Natural killer cell (primary cell): ENCODE measurements around the gene ORC4. TPM values are rescaled to one million over a fixed set of nuclear protein-coding genes. Genes with fewer than 3 reads are reported as not detected.

Experiments used
- ATAC-seq, 3 donors: fragments of 150-1000 bp in 2 of 3; fragments of 200-7000 bp in 1 of 3; cut with Tn5 transposase; 1 replicate in 1 of 3; 2 replicates in 2 of 3; pipeline ENCODE4 v1.10.0; 2021; ENCODE audit warnings: mild to moderate bottlenecking in 2 of 3, moderate library complexity in 2 of 3
- DNase-seq, 2 donors: peaks; one replicate each; pipeline versions ENCODE4 v3.0.0 to v3.0.0-alpha.2; 2013 to 2021; ENCODE audit warnings: mixed read lengths in 1 of 2
- H3K27ac ChIP-seq: one replicate; pipeline ENCODE4 v1.5.1; 2013; ENCODE audit warnings: mild to moderate bottlenecking, low read length
- H3K27me3 ChIP-seq: one replicate; pipeline ENCODE4 v1.6.1; 2013; ENCODE audit warnings: low read length; ENCODE audit not compliant: control insufficient read depth, insufficient read depth
- H3K36me3 ChIP-seq: one replicate; pipeline ENCODE4 v1.6.1; 2013; ENCODE audit warnings: low read length; ENCODE audit not compliant: control insufficient read depth, insufficient read depth
- H3K4me1 ChIP-seq: one replicate; pipeline ENCODE4 v1.6.1; 2013; ENCODE audit warnings: low read length; ENCODE audit not compliant: control insufficient read depth, insufficient read depth
- H3K4me3 ChIP-seq: one replicate; pipeline ENCODE4 v1.5.1; 2013; ENCODE audit warnings: low read length
- H3K9me3 ChIP-seq: one replicate; pipeline ENCODE4 v1.6.1; 2013; ENCODE audit warnings: low read length; ENCODE audit not compliant: control insufficient read depth, insufficient read depth
- H3K27ac Mint-ChIP-seq, 2 donors: one replicate each; pipeline ENCODE4 v1.8.0; 2022; ENCODE audit warnings: mild to moderate bottlenecking in 2 of 2, mixed read lengths in 2 of 2, moderate library complexity in 1 of 2
- H3K27me3 Mint-ChIP-seq, 2 donors: one replicate each; pipeline ENCODE4 v1.8.0; 2022; ENCODE audit warnings: low read depth in 2 of 2, mixed read lengths in 2 of 2
- H3K36me3 Mint-ChIP-seq: one replicate; pipeline ENCODE4 v1.8.0; 2022; ENCODE audit warnings: mixed read lengths
- H3K4me1 Mint-ChIP-seq, 2 donors: one replicate each; pipeline ENCODE4 v1.8.0; 2022; ENCODE audit warnings: mixed read lengths in 2 of 2
- H3K4me3 Mint-ChIP-seq: one replicate; pipeline ENCODE4 v1.8.0; 2022; ENCODE audit warnings: mild to moderate bottlenecking, moderate library complexity, mixed read lengths
- H3K9me3 Mint-ChIP-seq, 2 donors: one replicate each; pipeline ENCODE4 v1.8.0; 2022; ENCODE audit warnings: mixed read lengths in 2 of 2
- WGBS: methylation state at CpG from one replicate; pipeline ENCODE4 v1.1.7; 2013; ENCODE audit warnings: missing lambda C conversion rate; ENCODE audit not compliant: insufficient coverage; 5-methylcytosine and 5-hydroxymethylcytosine counted together
- intact Hi-C: fragments of 100-400 bp; cut with micrococcal nuclease; formaldehyde crosslinking; loops from one replicate; pipeline ENCODE4 v1.14.2; 2022
- total RNA-seq, 4 donors: library from RNA; stranded (reverse); fragments of 120-200 nt in 1 of 4; gene quantifications; one replicate each; pipeline versions ENCODE4 v1.2.3 to v1.2.4, GENCODE V29; 2013 to 2022
- TF ChIP-seq, protein P1 (sequence below): fragments of 200-600 bp; IDR thresholded peaks from one replicate; pipeline ENCODE4 v1.8.0; 2022; ENCODE audit warnings: antibody characterized with exemption

Gene ORC4
- total RNA-seq, 3 donors from 2014 or later (not counting 1 experiment from before 2014, with no cell fraction given): 42.4 to 48.0 (median 45.8) TPM

DNA sequence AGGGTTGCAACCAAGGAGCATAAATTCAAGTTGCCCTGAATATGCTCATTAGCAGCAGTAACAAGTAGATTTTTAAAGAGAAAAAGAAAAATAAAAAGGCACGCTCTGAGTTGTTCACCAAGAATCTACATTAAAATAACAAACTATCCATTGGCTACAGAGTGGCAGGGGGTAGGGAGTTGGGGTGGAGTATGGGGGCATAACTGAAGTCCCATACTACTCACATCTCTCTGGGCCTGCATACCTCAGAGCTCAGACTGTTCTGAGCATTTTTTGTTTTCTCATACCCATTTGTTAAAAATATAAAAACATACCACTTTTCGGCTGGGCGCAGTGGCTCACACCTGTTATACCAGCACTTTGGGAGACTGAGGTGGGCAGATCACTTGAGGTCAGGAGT, 31.4 kb downstream of the ORC4 start:
- no peak overlapping the region for H3K27ac Mint-ChIP-seq
- WGBS: 100% methylated on average over 2 of the region's 3 CpGs
- H3K4me1 Mint-ChIP-seq: peaks cover 32 to 45% of the 10 kb centered on the region in 2 donors
- H3K36me3 ChIP-seq: no peaks in the 10 kb centered on the region
- H3K27me3 Mint-ChIP-seq: no peaks in the 10 kb centered on the region
- no peaks in the 10 kb centered on the region for H3K9me3 Mint-ChIP-seq
- H3K4me3 ChIP-seq: no peak overlapping the region
- H3K4me1 ChIP-seq: no peaks in the 10 kb centered on the region
- H3K27ac ChIP-seq: no peak overlapping the region
- intact Hi-C loops: loop anchor here (1.0 kb wide), 1 partner anchor 520 kb away; no protein-coding TSS in a partner anchor
- no peaks in the 10 kb centered on the region for H3K9me3 ChIP-seq
- ATAC-seq (no peak), DNase-seq (no peak)
- H3K4me3 Mint-ChIP-seq: no peak overlapping the region
- TF ChIP-seq, protein P1, sequence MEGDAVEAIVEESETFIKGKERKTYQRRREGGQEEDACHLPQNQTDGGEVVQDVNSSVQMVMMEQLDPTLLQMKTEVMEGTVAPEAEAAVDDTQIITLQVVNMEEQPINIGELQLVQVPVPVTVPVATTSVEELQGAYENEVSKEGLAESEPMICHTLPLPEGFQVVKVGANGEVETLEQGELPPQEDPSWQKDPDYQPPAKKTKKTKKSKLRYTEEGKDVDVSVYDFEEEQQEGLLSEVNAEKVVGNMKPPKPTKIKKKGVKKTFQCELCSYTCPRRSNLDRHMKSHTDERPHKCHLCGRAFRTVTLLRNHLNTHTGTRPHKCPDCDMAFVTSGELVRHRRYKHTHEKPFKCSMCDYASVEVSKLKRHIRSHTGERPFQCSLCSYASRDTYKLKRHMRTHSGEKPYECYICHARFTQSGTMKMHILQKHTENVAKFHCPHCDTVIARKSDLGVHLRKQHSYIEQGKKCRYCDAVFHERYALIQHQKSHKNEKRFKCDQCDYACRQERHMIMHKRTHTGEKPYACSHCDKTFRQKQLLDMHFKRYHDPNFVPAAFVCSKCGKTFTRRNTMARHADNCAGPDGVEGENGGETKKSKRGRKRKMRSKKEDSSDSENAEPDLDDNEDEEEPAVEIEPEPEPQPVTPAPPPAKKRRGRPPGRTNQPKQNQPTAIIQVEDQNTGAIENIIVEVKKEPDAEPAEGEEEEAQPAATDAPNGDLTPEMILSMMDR: no peak
- H3K36me3 Mint-ChIP-seq: no peaks in the 10 kb centered on the region
- no peaks in the 10 kb centered on the region for H3K27me3 ChIP-seq

DNA sequence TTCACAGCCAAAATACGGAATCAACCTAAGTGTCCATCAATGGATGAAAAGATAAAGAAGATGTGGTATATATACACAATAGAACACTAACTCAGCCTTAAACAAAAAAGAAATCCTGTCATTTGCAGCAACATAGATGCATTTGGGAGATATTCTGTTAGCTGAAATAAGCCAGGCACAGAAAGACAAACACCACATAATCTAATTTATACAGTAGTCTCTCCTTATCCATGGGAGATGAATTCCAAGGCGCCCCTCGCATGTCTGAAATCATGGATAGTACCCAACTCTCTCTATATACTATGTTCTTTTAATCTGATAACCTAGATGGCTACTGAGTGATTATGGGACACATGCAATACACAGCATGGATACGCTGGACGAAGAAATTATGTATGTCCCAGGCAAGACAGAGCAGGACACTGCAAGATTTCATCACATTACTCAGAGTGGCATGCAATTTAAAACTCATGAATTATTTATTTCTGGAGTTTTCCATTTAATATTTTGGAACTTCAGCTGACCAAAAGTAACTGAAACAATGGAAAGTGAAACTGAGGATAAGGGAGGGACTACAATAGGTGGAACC, 39.5 kb downstream of the ORC4 start:
- no peaks in the 10 kb centered on the region for H3K36me3 Mint-ChIP-seq
- Histone ChIP-seq H3K27me3 (no peaks in the 10 kb centered on the region), H3K9me3 (no peaks in the 10 kb centered on the region), H3K36me3 (peaks cover 2% of the 10 kb centered on the region), H3K4me1 (no peaks in the 10 kb centered on the region), H3K4me3 (no peak overlapping the region), H3K27ac (no peak overlapping the region)
- no peak overlapping the region for H3K4me3 Mint-ChIP-seq
- TF ChIP-seq, protein P1: no peak
- ATAC-seq (no peak), DNase-seq (no peak)
- H3K4me1 Mint-ChIP-seq: peaks cover 63 to 70% of the 10 kb centered on the region in 2 donors
- no peaks in the 10 kb centered on the region for H3K27me3 Mint-ChIP-seq
- no peaks in the 10 kb centered on the region for H3K9me3 Mint-ChIP-seq
- H3K27ac Mint-ChIP-seq: peak overlapping the region in 1 of 2 donors; percentile 10
- intact Hi-C loops: no loop called here
- WGBS: 100% methylated on average over 2 of the region's 5 CpGs

DNA sequence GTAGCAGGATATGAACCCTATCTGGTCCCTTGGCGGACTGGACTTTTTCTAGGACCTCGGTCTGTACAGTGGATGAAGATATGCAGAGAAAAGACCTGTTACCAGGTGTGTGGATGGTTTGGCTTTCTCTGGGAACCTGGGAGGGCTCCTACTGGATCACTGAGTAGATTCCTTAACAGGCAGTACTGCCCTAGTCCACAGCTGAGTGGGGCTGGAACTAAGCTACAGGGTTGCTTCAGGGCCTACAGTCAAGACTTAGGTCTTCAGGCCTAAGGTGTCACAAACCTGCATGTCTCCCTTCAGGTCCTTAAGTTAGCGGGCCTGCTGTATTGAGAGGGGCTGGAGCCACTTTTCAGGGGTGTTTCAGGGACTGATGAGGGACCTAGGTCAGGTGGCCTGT, 42.9 kb downstream of the ORC4 start:
- H3K36me3 Mint-ChIP-seq: no peaks in the 10 kb centered on the region
- TF ChIP-seq, protein P1: no peak
- no peak for ATAC-seq
- no peak overlapping the region for H3K27ac Mint-ChIP-seq
- H3K27me3 Mint-ChIP-seq: no peaks in the 10 kb centered on the region
- intact Hi-C loops: no loop called here
- no peaks in the 10 kb centered on the region for H3K9me3 Mint-ChIP-seq
- Histone ChIP-seq H3K9me3 (no peaks in the 10 kb centered on the region), H3K4me3 (no peak overlapping the region), H3K4me1 (no peaks in the 10 kb centered on the region), H3K36me3 (peaks cover 4% of the 10 kb centered on the region), H3K27ac (no peak overlapping the region), H3K27me3 (no peaks in the 10 kb centered on the region)
- 99% methylated on average over 3 of the region's 3 CpGs for whole genome bisulfite sequencing
- no peak overlapping the region for H3K4me3 Mint-ChIP-seq
- H3K4me1 Mint-ChIP-seq: peaks cover 32 to 40% of the 10 kb centered on the region in 2 donors
- DNase-seq: no peak

DNA sequence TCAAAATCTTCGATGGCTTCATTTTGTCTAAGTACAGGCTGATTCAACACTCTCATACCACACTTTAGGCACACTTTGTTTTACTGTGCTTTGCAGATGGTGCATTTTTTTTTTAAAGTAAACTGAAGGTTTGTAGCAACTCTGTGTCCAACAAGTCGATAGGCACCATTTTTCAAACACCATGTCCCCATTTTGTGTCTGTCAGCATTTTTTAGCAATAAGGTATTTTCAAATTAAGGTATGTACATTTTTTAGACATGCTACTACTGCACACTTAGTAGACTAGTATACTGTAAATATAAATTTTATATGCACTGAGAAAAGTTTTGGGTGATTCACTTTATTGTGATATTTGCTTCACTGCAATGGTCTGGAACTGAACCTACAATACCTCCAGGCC, 44.4 kb downstream of the ORC4 start:
- peaks cover 23 to 34% of the 10 kb centered on the region in 2 donors for H3K4me1 Mint-ChIP-seq
- H3K4me3 Mint-ChIP-seq: no peak overlapping the region
- intact Hi-C loops: no loop called here
- H3K9me3 Mint-ChIP-seq: no peaks in the 10 kb centered on the region
- Histone ChIP-seq H3K27ac (no peak overlapping the region), H3K4me1 (no peaks in the 10 kb centered on the region), H3K4me3 (no peak overlapping the region), H3K9me3 (no peaks in the 10 kb centered on the region), H3K36me3 (peaks cover 10% of the 10 kb centered on the region), H3K27me3 (no peaks in the 10 kb centered on the region)
- DNase-seq (no peak), ATAC-seq (no peak)
- no peak overlapping the region for H3K27ac Mint-ChIP-seq
- TF ChIP-seq, protein P1: no peak
- H3K36me3 Mint-ChIP-seq: no peaks in the 10 kb centered on the region
- no peaks in the 10 kb centered on the region for H3K27me3 Mint-ChIP-seq
- WGBS: 100% methylated on average over 2 of the region's 2 CpGs
